SK-N-SH (cell line): ENCODE results near the gene IRS4. TPM values are rescaled to one million over a fixed set of nuclear protein-coding genes. Genes with fewer than 3 reads are reported as not detected.

Experiments used
- CTCF ChIA-PET: fragments of 300-600, 350-600 bp; formaldehyde crosslinking; extraction: SDS; loops from one replicate; lab custom pipeline; 2021; lab: Yijun Ruan, JAX
- POLR2A ChIA-PET: fragments of 350-600 bp; sonication (Branson Sonifier 250); formaldehyde crosslinking; extraction: SDS; loops from one replicate; lab custom pipeline; 2020; ENCODE audit warnings: antibody characterized with exemption, inconsistent platforms; lab: Yijun Ruan, JAX
- DNase-seq: peaks from one replicate; pipeline ENCODE4 v3.0.0; 2012
- H2AFZ ChIP-seq: fragments of 200-600 bp; sonication (generic); 2 replicates; pipeline ENCODE4 v1.8.1; 2016; ENCODE audit warnings: antibody characterized with exemption, mild to moderate bottlenecking, low read depth
- H3F3A ChIP-seq: fragments of 200-600 bp; sonication (generic); replicated peaks from 2 replicates; pipeline ENCODE3; 2016; ENCODE audit warnings: antibody characterized with exemption, mild to moderate bottlenecking; ENCODE audit not compliant: insufficient read depth
- H3K27ac ChIP-seq, 2 experiments: fragments of 200-500 bp in 1 of 2; fragments of 200-600 bp in 1 of 2; sonication (Bioruptor generic) in 1 of 2; sonication (generic), shearing (Covaris generic) in 1 of 2; 2 replicates each; pipeline versions ENCODE4 v1.5.1 to v1.6.1; 2014 to 2016; ENCODE audit warnings: low read depth in 2 of 2, inconsistent platforms in 1 of 2, low read length in 1 of 2, mild to moderate bottlenecking in 1 of 2, mixed read lengths in 1 of 2
- H3K27me3 ChIP-seq: fragments of 200-600 bp; sonication (generic), shearing (Covaris generic); 2 replicates; pipeline ENCODE4 v1.6.1; 2016; ENCODE audit warnings: mixed run types; ENCODE audit not compliant: insufficient read depth
- H3K36me3 ChIP-seq, 2 experiments: fragments of 200-500 bp in 1 of 2; fragments of 200-600 bp in 1 of 2; sonication (Bioruptor generic) in 1 of 2; sonication (generic) in 1 of 2; replicated peaks in 1 of 2; 2 replicates each; pipeline versions ENCODE3 to v1.5.1; 2014 to 2016; ENCODE audit warnings: low read length in 1 of 2, mild to moderate bottlenecking in 1 of 2; ENCODE audit not compliant: insufficient read depth in 2 of 2, control insufficient read depth in 1 of 2
- H3K4me1 ChIP-seq, 2 experiments: fragments of 200-500 bp in 1 of 2; fragments of 200-600 bp in 1 of 2; sonication (Bioruptor generic) in 1 of 2; sonication (generic), shearing (Covaris generic) in 1 of 2; 2 replicates each; pipeline versions ENCODE4 v1.5.1 to v1.6.1; 2014 to 2016; ENCODE audit warnings: low read depth in 1 of 2, low read length in 1 of 2, mixed run types in 1 of 2; ENCODE audit not compliant: insufficient read depth in 2 of 2, control insufficient read depth in 1 of 2
- H3K4me2 ChIP-seq: fragments of 200-600 bp; sonication (generic), shearing (Covaris generic); 2 replicates; pipeline ENCODE4 v1.6.1; 2017; ENCODE audit warnings: mixed run types
- H3K4me3 ChIP-seq, 2 experiments: fragments of 200-500 bp in 1 of 2; fragments of 200-600 bp in 1 of 2; sonication (Bioruptor generic) in 1 of 2; sonication (generic), shearing (Covaris generic) in 1 of 2; 2 replicates each; pipeline versions ENCODE4 v1.5.1 to v1.8.1; 2014 to 2016; ENCODE audit warnings: low read depth in 2 of 2, inconsistent platforms in 1 of 2, low read length in 1 of 2, mild to moderate bottlenecking in 1 of 2, mixed read lengths in 1 of 2, moderate library complexity in 1 of 2
- H3K79me2 ChIP-seq: fragments of 200-600 bp; sonication (generic); 2 replicates; pipeline ENCODE4 v1.8.1; 2017; ENCODE audit warnings: mild to moderate bottlenecking; ENCODE audit not compliant: insufficient read depth
- H3K9ac ChIP-seq: fragments of 200-600 bp; sonication (generic); 2 replicates; pipeline ENCODE4 v1.6.1; 2017; ENCODE audit warnings: mixed run types
- H3K9me2 ChIP-seq: fragments of 200-600 bp; sonication (generic); 2 replicates; pipeline ENCODE4 v1.6.1; 2017; ENCODE audit warnings: mixed run types
- H3K9me3 ChIP-seq: fragments of 200-600 bp; sonication (generic); 2 replicates; pipeline ENCODE4 v1.6.1; 2017; ENCODE audit warnings: mixed run types, mild to moderate bottlenecking, moderate library complexity
- H4K20me1 ChIP-seq: fragments of 200-600 bp; sonication (generic); 2 replicates; pipeline ENCODE4 v1.6.1; 2017; ENCODE audit warnings: mild to moderate bottlenecking, mixed run types; ENCODE audit not compliant: insufficient read depth
- CTCF ChIP-seq: fragments of 200-600 bp; sonication (generic); IDR thresholded peaks from 2 replicates; pipeline ENCODE4 v1.6.1; 2017; ENCODE audit warnings: antibody characterized with exemption, mild to moderate bottlenecking, moderate library complexity
- EP300 ChIP-seq, 2 experiments: IDR thresholded peaks; 2 replicates each; pipeline versions ENCODE4 v1.4.0 to v1.6.1; 2012; ENCODE audit warnings: borderline replicate concordance in 1 of 2, low read depth in 1 of 2, low read length in 1 of 2
- EZH2phosphoT487 ChIP-seq: fragments of 200-600 bp; sonication (generic); IDR thresholded peaks from 2 replicates; pipeline ENCODE4 v1.6.1; 2017; ENCODE audit warnings: low read depth, mixed run types, mild to moderate bottlenecking, antibody characterized with exemption, moderate library complexity, borderline replicate concordance
- FOSL2 ChIP-seq: IDR thresholded peaks from 2 replicates; pipeline ENCODE4 v1.4.0; 2012; ENCODE audit warnings: low read depth, mild to moderate bottlenecking, moderate library complexity, borderline replicate concordance
- FOXJ3 ChIP-seq: sonication (generic); formaldehyde crosslinking; IDR thresholded peaks from 2 replicates; pipeline ENCODE4 v1.5.1; 2020; ENCODE audit warnings: mild to moderate bottlenecking, missing genetic modification reagents
- FOXM1 ChIP-seq: IDR thresholded peaks from 2 replicates; pipeline ENCODE4 v1.4.0; 2012; ENCODE audit warnings: low read depth, mild to moderate bottlenecking
- IRF3 ChIP-seq: fragments of 150-350 bp; IDR thresholded peaks from 2 replicates; pipeline ENCODE4 v1.6.1; 2016; ENCODE audit warnings: mild to moderate bottlenecking, low read depth, low read length
- NFIC ChIP-seq: IDR thresholded peaks from 2 replicates; pipeline ENCODE4 v1.4.0; 2012; ENCODE audit warnings: borderline replicate concordance
- NRF1 ChIP-seq: IDR thresholded peaks from 2 replicates; pipeline ENCODE4 v1.6.1; 2012; ENCODE audit warnings: low read depth, mild to moderate bottlenecking, low read length
- PBX3 ChIP-seq: IDR thresholded peaks from 2 replicates; pipeline ENCODE4; 2012
- POLR2AphosphoS5 ChIP-seq: IDR thresholded peaks from 2 replicates; pipeline ENCODE4 v1.6.1; 2012; ENCODE audit warnings: low read depth, low read length
- RCOR1 ChIP-seq: fragments of 150-350 bp; IDR thresholded peaks from 2 replicates; pipeline ENCODE4 v1.6.1; 2017; ENCODE audit warnings: antibody characterized with exemption, low read length
- RFX5 ChIP-seq: IDR thresholded peaks from 2 replicates; pipeline ENCODE4 v1.6.1; 2012; ENCODE audit warnings: mild to moderate bottlenecking, improper control_type of control experiment, low read length
- RXRA ChIP-seq: IDR thresholded peaks from 2 replicates; pipeline ENCODE4 v1.4.0; 2012; ENCODE audit warnings: low read depth, mild to moderate bottlenecking, borderline replicate concordance
- SIN3A ChIP-seq: IDR thresholded peaks from 2 replicates; pipeline ENCODE4 v1.6.1; 2012; ENCODE audit warnings: low read depth, mild to moderate bottlenecking, low read length, moderate library complexity, borderline replicate concordance
- SMC3 ChIP-seq: IDR thresholded peaks from 2 replicates; pipeline ENCODE4 v1.6.1; 2012; ENCODE audit warnings: low read depth, low read length, improper control_type of control experiment
- TCF12 ChIP-seq: IDR thresholded peaks from 2 replicates; pipeline ENCODE4 v1.4.0; 2012
- TEAD4 ChIP-seq: IDR thresholded peaks from 2 replicates; pipeline ENCODE4 v1.4.0; 2012; ENCODE audit warnings: mild to moderate bottlenecking, borderline replicate concordance; ENCODE audit not compliant: insufficient read depth
- USF1 ChIP-seq: IDR thresholded peaks from 2 replicates; pipeline ENCODE4 v1.4.0; 2012; ENCODE audit warnings: low read depth, borderline replicate concordance
- USF2 ChIP-seq: fragments of 150-350 bp; IDR thresholded peaks from 2 replicates; pipeline ENCODE4 v1.6.1; 2017; ENCODE audit warnings: antibody characterized with exemption, low read length, low read depth, borderline replicate concordance
- YY1 ChIP-seq: IDR thresholded peaks from 2 replicates; pipeline ENCODE4 v1.4.0; 2012; ENCODE audit warnings: low read depth, mild to moderate bottlenecking
- WGBS: methylation state at CpG from one replicate; pipeline ENCODE4 v1.1.6; 2017; ENCODE audit warnings: low lambda C conversion rate; 5-methylcytosine and 5-hydroxymethylcytosine counted together
- polyA plus RNA-seq, 3 experiments: library from polyadenylated mRNA; depleted of rRNA; stranded (reverse); fragments of >200 nt; gene quantifications; 2 replicates each; pipeline ENCODE4 v1.2.3, GENCODE V29; 2012

Gene IRS4
- polyA plus RNA-seq, 1 of the 3 experiments (the other 2 are of a cell fraction): not detected

- no peak for TF ChIP-seq FOXM1
- TF ChIP-seq FOSL2: no peak
- TF ChIP-seq NFIC: no peak
- TF ChIP-seq EP300 (IDR thresholded peaks at IDR 0.05; ENCODE audit: borderline replicate concordance in 1 of 2, low read depth in 1 of 2, low read length in 1 of 2): no peak
- no peak for TF ChIP-seq SMC3
- TF ChIP-seq, all 33 proteins: peak for 0
These were observed 5.2 kb downstream of the IRS4 start (continued) for GRCh38 chrX:108731153-108731552.

GRCh38 chrX:108726748-108727147 lies 9.6 kb downstream of the IRS4 start:
- ChIA-PET CTCF (interaction anchor here (2.5 kb wide), 1 partner anchor 9 kb away, joined by 5 read pairs; no protein-coding TSS in a partner anchor), POLR2A (no interaction called here)
- 2% methylated on average over 3 of the region's 3 CpGs for WGBS
- H4K20me1 ChIP-seq: peaks cover 4% of the 10 kb centered on the region; the same call in 1 of the 2 replicates
- no peaks in the 10 kb centered on the region for H3K4me1 ChIP-seq
- no peak overlapping the region for H2AFZ ChIP-seq
- H3K4me2 ChIP-seq: no peak overlapping the region
- H3K27ac ChIP-seq: no peak overlapping the region
- no peaks in the 10 kb centered on the region for H3K79me2 ChIP-seq
- no peak overlapping the region for H3K4me3 ChIP-seq
- H3K36me3 ChIP-seq: no peaks in the 10 kb centered on the region
- H3K27me3 ChIP-seq: peaks cover 17% of the 10 kb centered on the region; the same call in 1 of the 2 replicates
- no peaks in the 10 kb centered on the region for H3F3A ChIP-seq
- H3K9me2 ChIP-seq: no peaks in the 10 kb centered on the region
- H3K9ac ChIP-seq: no peak overlapping the region
- DNase-seq: no peak
- TF ChIP-seq PBX3 (no peak), USF2 (no peak), YY1 (no peak), NFIC (no peak), USF1 (no peak), RFX5 (no peak), NRF1 (no peak), SIN3A (no peak), FOSL2 (no peak), TEAD4 (no peak), TCF12 (no peak), RCOR1 (no peak), CTCF (no peak), FOXJ3 (CRISPR knock-in tag) (no peak), EZH2phosphoT487 (no peak), RXRA (no peak), POLR2AphosphoS5 (no peak), IRF3 (no peak)
- H3K9me3 ChIP-seq: no peaks in the 10 kb centered on the region
